HEK293 (cell line): Measurements from ENCODE around the gene ACAP3.
A peak's percentile ranks its signal among the peaks of the same experiment; 100 is the strongest.

Experiments used
- CTCF ChIA-PET: fragments of 350-600 bp; formaldehyde crosslinking; extraction: SDS; loops from one replicate; lab custom pipeline; 2021; ENCODE audit warnings: antibody characterized with exemption; lab: Yijun Ruan, JAX
- POLR2A ChIA-PET: fragments of 300-600 bp; formaldehyde crosslinking; extraction: SDS; loops from one replicate; lab custom pipeline; 2020; ENCODE audit warnings: antibody characterized with exemption, inconsistent platforms; lab: Yijun Ruan, JAX
- H3K27ac ChIP-seq: fragments of 200-500 bp; sonication (Bioruptor generic); 2 replicates; pipeline ENCODE4 v1.5.1; 2014; ENCODE audit warnings: low read depth, low read length, control low read depth, inconsistent platforms; ENCODE audit errors: extremely low read depth
- H3K36me3 ChIP-seq, 2 experiments: fragments of 200-500 bp in 1 of 2; sonication (Bioruptor generic) in 1 of 2; 1 replicate in 1 of 2; 2 replicates in 1 of 2; pipeline ENCODE4 v1.5.1; 2014 to 2017; ENCODE audit warnings: inconsistent platforms in 2 of 2, low read length in 2 of 2; ENCODE audit not compliant: control insufficient read depth in 2 of 2, insufficient read depth in 1 of 2
- H3K4me1 ChIP-seq: fragments of 200-500 bp; sonication (Bioruptor generic); 2 replicates; pipeline ENCODE4 v1.5.1; 2014; ENCODE audit warnings: mild to moderate bottlenecking, low read length, inconsistent platforms; ENCODE audit not compliant: control insufficient read depth, insufficient read depth
- H3K4me3 ChIP-seq: 2 replicates; pipeline ENCODE4 v1.5.1; 2011; ENCODE audit warnings: low read depth, mild to moderate bottlenecking, control low read depth, low read length, moderate library complexity
- H3K9me3 ChIP-seq: fragments of 200-500 bp; sonication (Bioruptor generic); 2 replicates; pipeline ENCODE4 v1.5.1; 2014; ENCODE audit warnings: low read depth, low read length, inconsistent platforms; ENCODE audit not compliant: control insufficient read depth, insufficient read depth
- BCL6B ChIP-seq: fragments of 450-650 bp; formaldehyde crosslinking; IDR thresholded peaks from 2 replicates; pipeline ENCODE4 v1.5.1; 2017; ENCODE audit warnings: missing biosample characterization, missing genetic modification characterization
- PRDM2 ChIP-seq: fragments of 450-650 bp; formaldehyde crosslinking; IDR thresholded peaks from 2 replicates; pipeline ENCODE4 v1.5.1; 2016; ENCODE audit warnings: missing biosample characterization, missing genetic modification characterization, borderline replicate concordance
- SP2 ChIP-seq: fragments of 450-650 bp; formaldehyde crosslinking; IDR thresholded peaks from 2 replicates; pipeline ENCODE4 v1.5.1; 2016; ENCODE audit warnings: missing biosample characterization, missing genetic modification characterization
- YY2 ChIP-seq: fragments of 450-650 bp; formaldehyde crosslinking; IDR thresholded peaks from 2 replicates; pipeline ENCODE4 v1.5.1; 2016; ENCODE audit warnings: missing biosample characterization, missing genetic modification characterization
- ZNF121 ChIP-seq: fragments of 450-650 bp; formaldehyde crosslinking; IDR thresholded peaks from 2 replicates; pipeline ENCODE4 v1.5.1; 2016; ENCODE audit warnings: missing biosample characterization, missing genetic modification characterization
- ZNF140 ChIP-seq: fragments of 450-650 bp; formaldehyde crosslinking; IDR thresholded peaks from 2 replicates; pipeline ENCODE4 v1.5.1; 2016; ENCODE audit warnings: missing biosample characterization, missing genetic modification characterization
- ZNF202 ChIP-seq: fragments of 450-650 bp; formaldehyde crosslinking; IDR thresholded peaks from 2 replicates; pipeline ENCODE4 v1.5.1; 2016; ENCODE audit warnings: missing biosample characterization, missing genetic modification characterization, borderline replicate concordance
- ZNF211 ChIP-seq: fragments of 450-650 bp; formaldehyde crosslinking; IDR thresholded peaks from 2 replicates; pipeline ENCODE4 v1.5.1; 2016; ENCODE audit warnings: low read depth, missing biosample characterization, missing genetic modification characterization
- ZNF221 ChIP-seq: fragments of 450-650 bp; formaldehyde crosslinking; IDR thresholded peaks from 2 replicates; pipeline ENCODE4 v1.5.1; 2017; ENCODE audit warnings: missing biosample characterization, missing genetic modification characterization, borderline replicate concordance
- ZNF280C ChIP-seq: fragments of 450-650 bp; formaldehyde crosslinking; IDR thresholded peaks from 2 replicates; pipeline ENCODE4 v1.5.1; 2016; ENCODE audit warnings: missing biosample characterization, missing genetic modification characterization
- ZNF555 ChIP-seq: fragments of 450-650 bp; formaldehyde crosslinking; conservative IDR thresholded peaks from 2 replicates; pipeline ENCODE4 v1.5.1; 2017; ENCODE audit warnings: missing biosample characterization, mild to moderate bottlenecking, missing genetic modification characterization, inconsistent platforms
- ZNF843 ChIP-seq: fragments of 450-650 bp; formaldehyde crosslinking; IDR thresholded peaks from 2 replicates; pipeline ENCODE4 v1.5.1; 2016; ENCODE audit warnings: missing biosample characterization, missing genetic modification characterization

Gene ACAP3

GRCh38 chr1:1328254-1328653 lies 20.5 kb upstream of the ACAP3 start:
- Histone ChIP-seq H3K36me3 (peaks cover 0 to 24% of the 10 kb centered on the region in 2 experiments; a peak in 2 of 3 replicates), H3K4me1 (peaks cover 4% of the 10 kb centered on the region; the same call in 1 of the 2 replicates), H3K4me3 (no peak overlapping the region), H3K9me3 (no peaks in the 10 kb centered on the region), H3K27ac (no peak overlapping the region)
- ChIA-PET CTCF (no interaction called here), POLR2A (no interaction called here)
- TF ChIP-seq SP2 (tag by site-specific recombination) (peak; percentile 10; the same call in 1 of the 2 replicates), YY2 (tag by site-specific recombination) (no peak)

GRCh38 chr1:1327291-1327690 lies 19.6 kb upstream of the ACAP3 start:
- ChIA-PET CTCF (interaction anchor here (0.5 kb wide), 1 partner anchor 344 kb away, joined by 4 read pairs; no protein-coding TSS in a partner anchor), POLR2A (interaction anchor here (0.6 kb wide), 1 partner anchor 57 kb away, joined by 3 read pairs; no protein-coding TSS in a partner anchor)
- TF ChIP-seq ZNF280C (tag by site-specific recombination) (no peak), ZNF202 (no peak), ZNF140 (no peak), ZNF121 (tag by site-specific recombination) (no peak), YY2 (tag by site-specific recombination) (no peak), ZNF221 (tag by site-specific recombination) (no peak), BCL6B (tag by site-specific recombination) (no peak), ZNF843 (tag by site-specific recombination) (no peak), ZNF211 (tag by site-specific recombination) (no peak), PRDM2 (tag by site-specific recombination) (no peak), ZNF555 (tag by site-specific recombination) (no peak)
- H3K27ac ChIP-seq: no peak overlapping the region
- H3K4me1 ChIP-seq: peaks cover 7% of the 10 kb centered on the region; the same call in 1 of the 2 replicates
- H3K4me3 ChIP-seq: no peak overlapping the region
- H3K36me3 ChIP-seq: peaks cover 0 to 29% of the 10 kb centered on the region in 2 experiments; a peak in 2 of 3 replicates
- no peaks in the 10 kb centered on the region for H3K9me3 ChIP-seq
